Measurements from ENCODE around the gene HIPK4. TPM values are rescaled to one million over a fixed set of nuclear protein-coding genes. Genes with fewer than 3 reads are reported as not detected.

HIPK4 gene
- total RNA-seq, 1 experiment from 2014 or later = 0.74 TPM

- ChIA-PET RAD21 (ENCODE audit: low non-redundant PET in 1 of 2, low total read pairs in 2 of 2, uncharacterized antibody in 2 of 2, unreplicated experiment in 2 of 2) (interaction anchor here in 1 of 2 experiments (0.7 kb wide), 1 partner anchor 44 kb away, joined by 3 read pairs; the partner anchor contains the start of gene BLVRB), POLR2A (interaction anchor here (0.9 to 1.5 kb wide), 2 partner anchors 10 to 42 kb away, joined by 4 read pairs; no protein-coding TSS in a partner anchor), CTCF (interaction anchor here (1.3 to 2.1 kb wide), 4 partner anchors 27 to 117 kb away, joined by 3 to 21 read pairs (median 9); partner anchors contain the start of gene BLVRB)
- Histone ChIP-seq H3K79me2 (ENCODE audit: insufficient read depth, low read length) (peaks cover 35% of the 10 kb centered on the region), H3K4me3 (replicated peaks in 1 of 2; ENCODE audit: low read depth in 1 of 2, low read length in 2 of 2) (no peak overlapping the region), H3K9me2 (ENCODE audit: insufficient read depth) (no peaks in the 10 kb centered on the region), H2AFZ (ENCODE audit: low read depth, low read length, poor library complexity, severe bottlenecking) (no peak overlapping the region), H4K20me1 (ENCODE audit: insufficient read depth) (no peaks in the 10 kb centered on the region), H3K9me3 (ENCODE audit: control insufficient read depth in 1 of 2, insufficient read depth in 1 of 2, low read depth in 1 of 2, low read length in 2 of 2) (no peaks in the 10 kb centered on the region), H3K27ac (ENCODE audit: low read depth, low read length) (peak overlapping the region; percentile 99), H3K27me3 (ENCODE audit: insufficient read depth, low read length) (no peaks in the 10 kb centered on the region), H3K4me1 (ENCODE audit: control insufficient read depth in 1 of 2, insufficient read depth in 2 of 2, low read length in 2 of 2) (peaks cover 32 to 75% of the 10 kb centered on the region in 2 experiments), H3K36me3 (ENCODE audit: control insufficient read depth in 1 of 2, insufficient read depth in 2 of 2, low read length in 2 of 2) (peaks cover 5 to 13% of the 10 kb centered on the region in 2 experiments; a peak in 2 of 4 replicates), H3K9ac (ENCODE audit: low read length) (peak overlapping the region; percentile 90), H3K4me2 (ENCODE audit: low read length) (peak overlapping the region; percentile 96)
- intact Hi-C loops (cut with micrococcal nuclease) = loop anchor here (5.0 kb wide), 1 partner anchor 180 kb away; the partner anchor contains the start of gene LTBP4
- 0 out of 2 replicates have a peak, but pooled peaks have one; percentile 7 for TF ChIP-seq POLR2AphosphoS5 (IDR thresholded peaks at IDR 0.05; ENCODE audit: low read depth, low read length)
- TF ChIP-seq ELF1 (IDR thresholded peaks at IDR 0.05; ENCODE audit: borderline replicate concordance, low read depth) = no peak
- DNase-seq (ENCODE audit: low read depth, low spot score) (no peak), ATAC-seq (no peak)
- BruUV-seq (replicated peaks) = no TSS peak
These were observed 32.2 kb upstream of the HIPK4 start for GRCh38 chr19:40421993-40422747.

DNA sequence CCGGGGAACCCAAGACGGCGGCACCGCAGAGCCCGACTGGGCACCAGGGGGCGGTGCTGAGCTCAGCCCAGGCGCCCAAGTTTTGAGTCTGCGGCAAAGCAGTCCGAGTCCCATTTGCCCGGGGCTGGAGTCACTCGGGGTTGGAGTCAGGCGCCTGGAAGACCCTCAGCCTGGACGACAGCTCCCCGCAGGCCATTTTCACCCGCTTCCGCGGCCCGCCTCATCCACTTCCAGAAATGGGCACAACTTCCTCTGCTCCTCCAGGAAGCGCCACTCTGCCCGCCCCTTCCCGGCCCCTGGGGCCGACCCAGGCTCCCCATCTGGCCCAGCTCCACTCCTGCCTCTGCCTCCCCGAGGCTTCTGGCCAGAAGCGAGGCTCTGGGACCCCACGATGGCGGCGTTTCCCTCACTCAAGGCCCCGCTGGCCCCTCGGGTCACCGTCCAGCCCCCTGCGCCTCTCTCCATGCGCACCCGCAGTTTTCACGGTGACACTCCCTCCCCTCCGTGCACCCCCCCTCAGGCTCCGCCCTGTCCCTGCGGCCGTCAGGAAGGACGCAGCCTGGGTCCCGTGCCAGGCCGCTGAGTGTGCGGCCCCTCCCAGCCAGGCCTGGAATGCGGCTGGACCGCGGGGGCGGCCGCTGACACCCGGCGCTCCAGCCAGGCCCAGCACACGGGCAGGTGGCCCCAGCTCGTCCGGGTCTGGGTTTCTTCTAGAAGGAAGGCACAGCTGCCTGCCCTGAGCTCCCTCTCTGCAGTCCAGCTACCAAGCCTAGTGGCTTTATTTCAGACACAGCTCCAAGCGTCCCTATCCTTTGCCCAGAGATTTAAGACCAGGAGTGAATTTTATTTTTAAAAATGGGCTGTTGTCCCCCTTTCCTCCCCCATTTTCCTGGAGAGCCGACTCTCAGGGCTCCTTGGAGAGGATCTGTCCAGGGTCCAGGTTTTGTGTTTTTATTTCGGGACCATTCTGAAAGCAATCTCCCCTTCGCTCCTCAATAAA, 31.1 kb upstream of the HIPK4 start:
- Histone ChIP-seq H3K9ac (ENCODE audit: low read length) (peak overlapping the region; percentile 90), H3K79me2 (ENCODE audit: insufficient read depth, low read length) (peaks cover 35% of the 10 kb centered on the region), H3K27me3 (ENCODE audit: insufficient read depth, low read length) (no peaks in the 10 kb centered on the region), H2AFZ (ENCODE audit: low read depth, low read length, poor library complexity, severe bottlenecking) (no peak overlapping the region), H3K4me1 (ENCODE audit: control insufficient read depth in 1 of 2, insufficient read depth in 2 of 2, low read length in 2 of 2) (peaks cover 42 to 79% of the 10 kb centered on the region in 2 experiments), H3K36me3 (ENCODE audit: control insufficient read depth in 1 of 2, insufficient read depth in 2 of 2, low read length in 2 of 2) (peaks cover 5 to 13% of the 10 kb centered on the region in 2 experiments; a peak in 2 of 4 replicates), H3K9me2 (ENCODE audit: insufficient read depth) (no peaks in the 10 kb centered on the region), H3K4me2 (ENCODE audit: low read length) (peak overlapping the region; percentile 96), H4K20me1 (ENCODE audit: insufficient read depth) (no peaks in the 10 kb centered on the region), H3K9me3 (ENCODE audit: control insufficient read depth in 1 of 2, insufficient read depth in 1 of 2, low read depth in 1 of 2, low read length in 2 of 2) (no peaks in the 10 kb centered on the region), H3K27ac (ENCODE audit: low read depth, low read length) (peak overlapping the region; percentile 99), H3K4me3 (replicated peaks in 1 of 2; ENCODE audit: low read depth in 1 of 2, low read length in 2 of 2) (peak overlapping the region; percentile 53 to 60)
- BruUV-seq (replicated peaks) = no TSS peak
- RAD21 ChIA-PET (ENCODE audit: low non-redundant PET in 1 of 2, low total read pairs in 2 of 2, uncharacterized antibody in 2 of 2, unreplicated experiment in 2 of 2) = interaction anchor here (0.6 to 1.4 kb wide), 5 partner anchors 10 to 111 kb away, joined by 3 to 5 read pairs (median 3); no protein-coding TSS in a partner anchor
- POLR2A ChIA-PET = interaction anchor here (0.7 to 2.4 kb wide), 11 partner anchors 10 to 996 kb away, joined by 3 to 14 read pairs (median 4); partner anchors contain the start of genes BLVRB, LTBP4 and SERTAD3
- peak; percentile 82 for DNase-seq (ENCODE audit: low read depth, low spot score)
- intact Hi-C loops (cut with micrococcal nuclease) = loop anchor here (5.0 kb wide), 1 partner anchor 181 kb away; the partner anchor contains the start of gene LTBP4
- CTCF ChIA-PET = interaction anchor here (0.9 to 2.1 kb wide), 18 partner anchors 9 to 225 kb away, joined by 3 to 21 read pairs (median 5); partner anchors contain the start of gene BLVRB
- ATAC-seq = peak; percentile 73
- TF ChIP-seq, protein P1, sequence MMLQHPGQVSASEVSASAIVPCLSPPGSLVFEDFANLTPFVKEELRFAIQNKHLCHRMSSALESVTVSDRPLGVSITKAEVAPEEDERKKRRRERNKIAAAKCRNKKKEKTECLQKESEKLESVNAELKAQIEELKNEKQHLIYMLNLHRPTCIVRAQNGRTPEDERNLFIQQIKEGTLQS (IDR thresholded peaks at IDR 0.05) = no peak
- TF ChIP-seq, protein P2, sequence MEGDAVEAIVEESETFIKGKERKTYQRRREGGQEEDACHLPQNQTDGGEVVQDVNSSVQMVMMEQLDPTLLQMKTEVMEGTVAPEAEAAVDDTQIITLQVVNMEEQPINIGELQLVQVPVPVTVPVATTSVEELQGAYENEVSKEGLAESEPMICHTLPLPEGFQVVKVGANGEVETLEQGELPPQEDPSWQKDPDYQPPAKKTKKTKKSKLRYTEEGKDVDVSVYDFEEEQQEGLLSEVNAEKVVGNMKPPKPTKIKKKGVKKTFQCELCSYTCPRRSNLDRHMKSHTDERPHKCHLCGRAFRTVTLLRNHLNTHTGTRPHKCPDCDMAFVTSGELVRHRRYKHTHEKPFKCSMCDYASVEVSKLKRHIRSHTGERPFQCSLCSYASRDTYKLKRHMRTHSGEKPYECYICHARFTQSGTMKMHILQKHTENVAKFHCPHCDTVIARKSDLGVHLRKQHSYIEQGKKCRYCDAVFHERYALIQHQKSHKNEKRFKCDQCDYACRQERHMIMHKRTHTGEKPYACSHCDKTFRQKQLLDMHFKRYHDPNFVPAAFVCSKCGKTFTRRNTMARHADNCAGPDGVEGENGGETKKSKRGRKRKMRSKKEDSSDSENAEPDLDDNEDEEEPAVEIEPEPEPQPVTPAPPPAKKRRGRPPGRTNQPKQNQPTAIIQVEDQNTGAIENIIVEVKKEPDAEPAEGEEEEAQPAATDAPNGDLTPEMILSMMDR (IDR thresholded peaks at IDR 0.05 in 2 of 3, conservative IDR thresholded peaks at IDR 0.05 in 1 of 3; ENCODE audit: borderline replicate concordance in 1 of 3, insufficient read depth in 1 of 3, low read depth in 2 of 3, low read length in 2 of 3) = peak in 2 of 3 experiments; percentile 87 to 97; a peak in 5 of 6 replicates
- peak; percentile 100 for TF ChIP-seq SRF (IDR thresholded peaks at IDR 0.05; ENCODE audit: low read depth)
- no peak for TF ChIP-seq ZNF274 (IDR thresholded peaks at IDR 0.05; ENCODE audit: low read depth, low read length)
- peak; percentile 90 for TF ChIP-seq MAX (IDR thresholded peaks at IDR 0.05)

Data from HCT116 (cell line).